ENCODE results near the gene SMTN. TPM values are rescaled to one million over a fixed set of nuclear protein-coding genes. Genes with fewer than 3 reads are reported as not detected.
"Not testable (repeated sequence)": the region's sequence is repeated elsewhere in the genome, so short reads cannot be mapped to it uniquely, and the experiment has no call there.

SMTN gene
- total RNA-seq, 1 donor from 2014 or later = 17.9 TPM

DNA sequence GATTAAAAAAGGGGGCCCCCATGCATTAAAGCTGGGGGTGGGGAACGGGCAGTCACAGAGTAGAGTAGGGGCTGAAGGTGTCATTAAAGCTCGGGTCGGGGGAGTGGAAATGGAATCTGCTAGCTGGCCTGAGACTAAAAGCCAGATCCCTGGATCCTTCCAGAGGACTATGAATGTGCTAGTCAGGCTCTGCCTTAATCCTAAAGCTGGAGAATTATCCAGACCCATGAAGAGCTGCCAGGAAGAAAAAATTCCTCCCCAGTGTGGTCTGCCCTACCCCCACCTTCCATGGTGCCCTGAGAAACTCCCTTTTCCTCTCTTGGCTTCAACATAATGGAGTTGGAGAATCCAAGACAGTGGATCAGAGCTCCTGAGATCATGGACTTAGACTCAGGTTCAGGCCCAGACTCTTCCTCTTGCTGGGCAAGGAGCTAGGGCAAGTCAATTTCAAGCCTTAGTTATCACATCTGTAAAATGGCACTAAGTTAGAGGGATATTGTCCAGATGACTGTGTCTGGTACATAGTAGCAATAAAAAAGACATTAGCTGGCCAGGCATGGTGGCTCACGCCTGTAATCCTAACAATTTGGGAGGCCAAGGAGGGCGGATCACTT is 24.0 kb upstream of the SMTN start:
- intact Hi-C loops (cut with micrococcal nuclease) = no loop called here
- DNase-seq = no peak
- Mint-ChIP-seq H3K36me3 (ENCODE audit: low read depth) (no peaks in the 10 kb centered on the region), H3K4me1 (no peaks in the 10 kb centered on the region), H3K9me3 (no peaks in the 10 kb centered on the region), H3K27me3 (no peaks in the 10 kb centered on the region), H3K4me3 (no peak overlapping the region), H3K27ac (no peak overlapping the region)

DNA sequence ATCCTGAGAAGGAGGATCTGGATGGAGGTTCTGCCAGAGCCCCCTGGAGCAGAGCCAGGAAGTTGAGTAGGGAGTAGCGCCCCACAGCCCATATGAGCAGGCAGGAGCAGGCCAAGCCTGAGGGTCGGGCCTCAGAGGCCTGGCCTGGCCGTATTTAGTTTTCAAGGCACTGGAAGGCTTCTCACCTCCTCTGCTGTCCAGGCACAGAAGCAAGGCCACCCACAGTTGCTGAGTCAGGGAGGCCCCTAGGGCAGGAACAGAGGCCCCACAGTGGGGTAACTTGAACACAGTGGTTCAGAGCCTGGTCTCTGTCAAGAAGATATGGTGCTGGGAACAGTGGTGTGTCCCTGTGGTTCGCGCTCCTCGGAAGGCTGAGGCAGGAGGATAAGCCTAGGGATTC is 21.5 kb upstream of the SMTN start:
- H3K27ac Mint-ChIP-seq; H3K9me3 Mint-ChIP-seq; intact Hi-C loops (cut with micrococcal nuclease); H3K4me1 Mint-ChIP-seq; DNase-seq; H3K27me3 Mint-ChIP-seq; H3K4me3 Mint-ChIP-seq; H3K36me3 Mint-ChIP-seq (ENCODE audit: low read depth): not testable (repeated sequence)

DNA sequence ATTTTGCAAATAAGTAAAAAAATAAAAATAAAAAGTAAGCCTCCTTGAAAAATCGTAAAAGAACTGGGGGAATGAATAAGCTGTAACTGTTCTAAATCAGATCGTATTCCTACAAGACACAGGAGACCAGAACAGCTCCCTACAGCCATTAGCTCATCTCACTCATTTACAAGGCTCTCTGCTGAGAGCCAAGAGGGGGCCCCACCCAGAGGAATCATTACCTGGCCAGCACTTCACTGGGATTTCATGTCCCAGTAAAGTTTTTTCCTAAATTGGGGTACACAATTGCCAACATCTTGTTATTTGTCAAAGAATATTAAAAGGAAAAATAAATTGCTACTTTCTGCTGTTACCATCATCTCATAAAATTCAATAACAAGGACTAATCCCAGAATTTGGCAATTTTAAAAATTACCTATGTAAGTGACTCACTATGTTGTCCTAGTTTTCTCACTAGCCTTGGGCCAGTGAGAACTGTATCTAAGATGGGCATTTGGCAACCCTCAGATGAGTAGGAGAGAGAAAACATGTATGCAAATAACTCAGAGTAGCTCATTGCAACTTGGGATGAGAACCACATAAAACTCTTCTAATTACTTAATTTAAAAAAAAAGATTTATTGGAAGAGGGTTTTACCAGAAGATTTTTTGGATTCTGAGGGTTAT is 18.4 kb upstream of the SMTN start:
- no peaks in the 10 kb centered on the region for H3K9me3 Mint-ChIP-seq

DNA sequence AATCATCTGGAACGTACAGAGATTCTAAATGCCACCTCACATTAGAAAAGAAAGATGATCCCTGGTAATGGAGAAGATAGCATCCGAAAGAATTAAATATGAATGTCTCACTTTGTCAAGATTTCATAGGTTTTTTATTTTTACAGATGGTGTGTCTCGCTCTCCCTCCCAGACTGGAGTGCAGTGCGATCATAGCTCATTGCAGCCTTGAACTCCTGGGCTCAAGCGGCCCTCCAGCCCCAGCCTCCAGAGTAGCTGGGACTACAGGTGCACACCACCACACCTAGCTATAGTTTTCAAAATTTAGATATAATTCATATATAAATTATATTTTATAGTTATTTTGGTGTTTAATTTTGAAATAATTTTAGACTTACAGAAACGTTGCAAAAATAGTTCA is 16.7 kb upstream of the SMTN start:
- DNase-seq = no peak
- Mint-ChIP-seq H3K36me3 (ENCODE audit: low read depth) (no peaks in the 10 kb centered on the region), H3K27ac (no peak overlapping the region), H3K4me1 (no peaks in the 10 kb centered on the region), H3K27me3 (no peaks in the 10 kb centered on the region), H3K4me3 (no peak overlapping the region), H3K9me3 (no peaks in the 10 kb centered on the region)
- intact Hi-C loops (cut with micrococcal nuclease) = no loop called here

More for the DNA sequence above, 18.4 kb upstream of the SMTN start:
- no peak overlapping the region for H3K4me3 Mint-ChIP-seq
- intact Hi-C loops (cut with micrococcal nuclease) = no loop called here
- H3K27me3 Mint-ChIP-seq = no peaks in the 10 kb centered on the region
- no peak for DNase-seq
- H3K4me1 Mint-ChIP-seq = no peaks in the 10 kb centered on the region
- no peaks in the 10 kb centered on the region for H3K36me3 Mint-ChIP-seq (ENCODE audit: low read depth)
- no peak overlapping the region for H3K27ac Mint-ChIP-seq

DNA sequence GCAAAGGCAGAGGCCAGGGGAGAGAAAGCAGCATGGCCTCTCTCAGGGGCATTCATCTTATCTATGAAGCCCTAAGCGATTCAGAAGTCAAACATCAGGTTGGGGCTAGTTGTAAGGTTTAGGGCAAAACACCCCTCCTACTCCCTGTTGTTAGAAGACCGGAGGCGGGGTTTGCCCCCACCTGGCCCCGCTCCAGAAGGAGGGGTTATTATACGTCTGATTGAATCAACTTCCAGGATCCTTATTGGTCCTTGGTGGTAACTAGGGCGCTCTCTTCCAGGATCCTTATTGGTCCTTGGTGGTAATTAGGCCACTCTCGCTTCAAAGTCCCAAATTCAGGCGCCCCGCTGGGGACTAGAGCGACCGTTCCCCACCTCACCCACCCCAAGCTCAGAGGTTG is 12.1 kb upstream of the SMTN start:
- intact Hi-C loops (cut with micrococcal nuclease) = no loop called here
- Mint-ChIP-seq H3K9me3 (no peaks in the 10 kb centered on the region), H3K27me3 (no peaks in the 10 kb centered on the region), H3K4me3 (no peak overlapping the region), H3K27ac (no peak overlapping the region), H3K4me1 (no peaks in the 10 kb centered on the region), H3K36me3 (ENCODE audit: low read depth) (no peaks in the 10 kb centered on the region)
- DNase-seq = no peak

DNA sequence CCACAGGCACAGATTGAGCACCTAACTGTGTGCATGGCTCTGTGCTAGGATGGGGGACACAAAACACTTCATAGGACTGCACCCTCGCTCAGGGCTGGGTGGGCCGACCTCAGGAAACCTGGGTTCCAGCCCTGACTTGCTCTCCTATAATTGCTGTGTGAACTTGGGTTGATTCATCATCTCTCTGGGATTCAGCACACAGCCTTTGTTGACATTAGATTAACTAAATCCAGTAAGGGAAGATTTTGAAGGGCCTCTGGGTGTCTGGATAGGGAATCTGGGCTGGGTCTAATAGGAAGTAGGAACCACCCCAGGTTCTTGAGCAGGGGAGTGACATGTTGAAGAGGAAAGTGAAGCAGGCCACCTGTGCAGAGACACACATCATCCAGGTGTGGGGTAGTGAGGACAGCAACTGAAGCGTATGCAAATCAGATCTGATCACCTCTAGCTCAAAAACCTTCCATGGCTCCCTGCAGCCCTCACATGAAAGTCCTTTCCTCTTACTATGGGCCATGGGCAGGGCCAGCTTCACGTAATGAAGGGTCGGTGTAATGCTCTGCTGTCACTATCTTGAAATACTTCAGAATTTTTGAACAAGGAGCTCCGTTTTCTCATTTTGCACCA is 11.3 kb upstream of the SMTN start:
- H3K27me3 Mint-ChIP-seq; H3K9me3 Mint-ChIP-seq; intact Hi-C loops (cut with micrococcal nuclease); H3K4me1 Mint-ChIP-seq; H3K4me3 Mint-ChIP-seq; DNase-seq; H3K27ac Mint-ChIP-seq; H3K36me3 Mint-ChIP-seq (ENCODE audit: low read depth): not testable (repeated sequence)

DNA sequence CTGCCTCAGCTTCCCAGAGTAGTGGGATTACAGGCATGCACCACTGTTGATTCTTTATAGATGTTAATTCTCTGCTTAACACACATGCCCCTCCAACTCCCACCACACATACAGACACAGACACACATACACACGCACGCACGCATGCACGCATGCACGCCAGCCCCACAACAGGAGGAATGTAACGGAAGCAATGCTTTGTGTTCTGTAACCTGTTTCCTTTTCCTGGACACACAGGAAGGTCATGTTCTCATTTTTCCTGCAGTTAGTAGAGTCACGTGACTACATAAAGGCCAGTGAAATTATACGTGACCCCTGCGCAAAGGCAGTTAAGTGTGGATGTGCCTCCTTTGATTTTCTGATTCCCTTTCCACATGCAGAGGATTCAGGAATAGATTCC is 8.0 kb upstream of the SMTN start:
- H3K27me3 Mint-ChIP-seq; H3K36me3 Mint-ChIP-seq (ENCODE audit: low read depth); DNase-seq; H3K9me3 Mint-ChIP-seq; H3K4me1 Mint-ChIP-seq; H3K27ac Mint-ChIP-seq; intact Hi-C loops (cut with micrococcal nuclease); H3K4me3 Mint-ChIP-seq: not testable (repeated sequence)

DNA sequence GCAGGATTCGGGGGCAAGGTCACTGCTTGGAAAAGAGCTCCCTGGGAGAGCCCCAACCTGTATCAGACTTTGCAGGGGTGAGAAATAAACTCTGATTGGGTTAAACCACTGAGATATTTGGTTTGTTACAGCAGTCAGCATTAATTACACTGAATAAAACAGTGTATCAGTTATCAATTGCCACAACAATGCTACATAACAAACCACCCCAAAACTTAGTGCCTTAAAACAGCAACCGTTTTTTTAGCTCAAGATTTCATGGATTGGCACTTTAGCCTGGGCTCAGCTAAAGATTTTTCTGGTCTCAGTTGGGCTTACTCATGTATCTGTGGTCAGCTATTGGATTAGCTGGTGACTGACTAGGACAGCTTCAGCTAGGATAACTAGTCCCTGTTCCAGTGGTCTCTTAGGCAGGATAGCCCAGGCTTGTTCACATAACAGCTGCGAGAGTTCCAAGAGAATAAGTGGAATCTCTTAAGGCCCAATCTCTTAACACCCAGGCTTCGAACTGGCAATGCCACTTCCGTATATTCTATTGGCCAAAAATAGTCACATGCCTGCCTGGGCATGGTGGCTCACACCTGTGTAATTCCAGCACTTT is 7.5 kb upstream of the SMTN start:
- H3K36me3 Mint-ChIP-seq (ENCODE audit: low read depth); H3K27ac Mint-ChIP-seq; H3K4me1 Mint-ChIP-seq; intact Hi-C loops (cut with micrococcal nuclease); H3K9me3 Mint-ChIP-seq; DNase-seq; H3K27me3 Mint-ChIP-seq; H3K4me3 Mint-ChIP-seq: not testable (repeated sequence)

DNA sequence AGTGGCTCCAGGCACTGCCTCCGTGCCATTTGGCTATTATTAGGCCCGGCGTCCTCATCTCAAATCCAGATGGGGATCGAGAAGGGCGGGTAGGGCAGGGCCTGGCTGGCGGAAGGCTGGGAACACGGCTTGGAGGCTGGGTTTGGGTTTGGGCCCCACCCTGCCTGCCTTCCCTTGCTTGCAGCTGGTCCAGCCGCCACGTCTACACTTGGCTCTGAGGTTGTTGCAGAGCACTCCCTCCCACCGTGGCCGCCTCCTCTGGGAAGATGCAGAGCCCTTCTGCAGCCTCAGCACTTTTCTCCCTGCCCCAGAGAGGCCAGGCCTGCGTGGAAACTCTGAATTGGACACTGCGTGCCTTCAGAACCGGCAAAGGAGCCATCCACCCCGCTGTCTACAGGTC is 5.2 kb upstream of the SMTN start:
- no peaks in the 10 kb centered on the region for H3K36me3 Mint-ChIP-seq (ENCODE audit: low read depth)
- H3K4me3 Mint-ChIP-seq = no peak overlapping the region
- no peaks in the 10 kb centered on the region for H3K27me3 Mint-ChIP-seq
- intact Hi-C loops (cut with micrococcal nuclease) = no loop called here
- peaks cover 4% of the 10 kb centered on the region for H3K4me1 Mint-ChIP-seq
- no peak overlapping the region for H3K27ac Mint-ChIP-seq
- no peak for DNase-seq
- H3K9me3 Mint-ChIP-seq = no peaks in the 10 kb centered on the region

DNA sequence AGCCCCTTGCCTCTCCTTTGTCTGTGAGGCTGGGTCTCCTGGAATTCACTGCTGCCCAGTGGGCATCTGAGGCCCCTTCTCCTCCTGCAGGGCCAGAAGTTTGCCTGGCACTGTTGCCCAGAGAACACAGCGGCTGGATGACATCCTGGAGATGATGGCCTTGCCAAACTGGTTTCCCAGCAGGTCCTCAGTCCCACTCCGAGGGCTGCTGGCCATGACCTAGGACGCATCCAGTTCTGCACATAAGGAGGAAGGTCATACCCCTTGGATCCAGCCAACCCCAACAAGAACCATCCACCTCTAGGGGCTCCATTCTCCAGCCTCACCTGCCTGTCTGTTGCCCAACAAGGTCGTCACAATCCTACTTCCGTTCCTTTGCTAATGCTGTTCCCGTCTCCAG is 3.4 kb upstream of the SMTN start:
- H3K4me1 Mint-ChIP-seq = peaks cover 17% of the 10 kb centered on the region
- DNase-seq = no peak
- no peaks in the 10 kb centered on the region for H3K36me3 Mint-ChIP-seq (ENCODE audit: low read depth)
- intact Hi-C loops (cut with micrococcal nuclease) = no loop called here
- H3K4me3 Mint-ChIP-seq = no peak overlapping the region
- H3K27ac Mint-ChIP-seq = no peak overlapping the region
- no peaks in the 10 kb centered on the region for H3K9me3 Mint-ChIP-seq
- H3K27me3 Mint-ChIP-seq = no peaks in the 10 kb centered on the region

DNA sequence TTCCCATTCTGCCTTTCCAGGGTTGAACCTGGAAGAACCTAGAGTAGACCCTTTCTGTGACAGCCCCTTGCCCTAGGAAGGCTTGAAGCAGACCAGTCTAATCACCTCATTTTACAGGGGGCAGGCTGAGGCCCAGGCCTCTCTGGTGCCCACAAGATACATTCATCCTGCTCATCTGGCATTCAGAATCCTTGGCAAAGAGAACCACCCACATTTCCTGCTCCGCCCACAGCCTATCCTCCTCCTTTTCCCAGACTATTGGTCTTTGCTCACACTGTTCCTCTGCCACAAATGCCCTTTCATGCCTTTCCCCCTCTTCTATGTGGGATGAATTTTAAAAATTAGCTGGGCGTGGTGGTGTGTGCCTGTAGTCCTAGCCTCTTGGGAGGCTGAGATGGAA is 2.7 kb upstream of the SMTN start:
- H3K4me3 Mint-ChIP-seq; H3K27ac Mint-ChIP-seq; intact Hi-C loops (cut with micrococcal nuclease); H3K36me3 Mint-ChIP-seq (ENCODE audit: low read depth); H3K27me3 Mint-ChIP-seq; H3K9me3 Mint-ChIP-seq; DNase-seq: not testable (repeated sequence)
- H3K4me1 Mint-ChIP-seq = peaks cover 23% of the 10 kb centered on the region

DNA sequence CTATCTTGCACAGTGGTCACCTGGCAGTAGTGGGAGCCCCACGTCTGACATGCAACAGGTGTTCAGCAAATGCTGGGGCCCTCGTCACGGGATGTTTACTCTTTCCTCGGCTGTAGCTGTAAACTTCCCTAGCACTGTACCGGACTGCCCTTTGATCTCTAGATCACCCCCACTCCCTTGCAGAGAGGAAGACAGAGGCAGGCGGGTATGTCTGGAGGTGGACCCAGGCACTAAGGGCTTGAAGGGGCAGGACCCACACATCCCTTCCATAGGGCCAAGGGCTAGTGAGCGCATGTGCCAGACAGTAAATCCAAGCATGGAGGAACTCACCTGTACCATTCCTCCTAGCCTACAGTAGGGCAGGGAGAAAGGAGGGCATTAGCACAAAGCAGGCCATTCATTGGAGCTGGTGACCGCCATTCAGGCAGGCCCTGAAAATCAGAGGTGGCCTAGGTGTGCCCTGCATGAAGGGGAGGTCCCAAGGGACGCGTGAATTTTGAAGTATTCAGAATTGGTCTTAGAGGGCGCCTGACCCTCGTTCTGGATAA is 1.9 kb upstream of the SMTN start:
- Mint-ChIP-seq H3K27ac (no peak overlapping the region), H3K4me1 (peaks cover 30% of the 10 kb centered on the region), H3K27me3 (no peaks in the 10 kb centered on the region), H3K36me3 (ENCODE audit: low read depth) (no peaks in the 10 kb centered on the region), H3K9me3 (no peaks in the 10 kb centered on the region), H3K4me3 (no peak overlapping the region)
- DNase-seq = no peak
- intact Hi-C loops (cut with micrococcal nuclease) = no loop called here

DNA sequence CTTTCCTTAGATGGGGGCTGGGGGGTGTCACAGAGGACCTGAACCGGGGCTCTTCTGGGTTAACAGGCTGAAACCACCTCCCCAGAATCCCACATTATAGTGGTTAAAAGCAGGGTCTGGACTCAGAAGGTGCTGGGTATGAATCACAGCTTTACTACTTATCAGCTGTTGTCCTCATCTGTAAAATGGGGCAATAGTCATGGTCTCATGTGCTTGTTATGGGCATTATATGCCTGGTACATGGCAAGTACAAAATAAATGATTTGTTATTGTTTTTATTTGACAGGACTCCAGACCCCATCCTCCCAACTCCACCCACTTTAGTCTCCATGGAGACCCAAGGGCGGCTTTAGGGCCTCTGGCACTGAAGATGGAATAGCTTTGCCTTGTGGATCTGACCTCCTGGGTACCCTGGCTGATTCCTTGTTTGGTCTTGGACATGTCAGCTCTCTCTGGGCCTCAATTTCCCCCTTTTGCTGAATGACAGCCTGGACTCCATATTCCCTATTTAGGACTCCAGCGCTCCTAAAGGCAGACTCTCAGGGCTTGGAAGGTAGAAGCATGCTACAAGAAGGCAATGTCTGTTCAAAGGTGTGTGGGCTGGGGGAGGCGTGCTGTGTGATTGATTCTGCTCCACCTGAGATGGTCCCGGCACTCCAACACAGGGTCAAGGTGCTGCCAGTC is 812 bp upstream of the SMTN start:
- Mint-ChIP-seq H3K9me3 (no peaks in the 10 kb centered on the region), H3K36me3 (ENCODE audit: low read depth) (no peaks in the 10 kb centered on the region), H3K4me3 (peak overlapping the region; percentile 91), H3K27ac (peak overlapping the region; percentile 78), H3K27me3 (no peaks in the 10 kb centered on the region), H3K4me1 (peaks cover 34% of the 10 kb centered on the region)
- no peak for DNase-seq
- intact Hi-C loops (cut with micrococcal nuclease) = loop anchor here (5.0 to 10.0 kb wide), 4 partner anchors 212 to 672 kb away; partner anchors contain the start of genes DEPDC5, PATZ1, PIK3IP1 and PRR14L

All from activated CD4-positive, alpha-beta T cell treated with anti-CD3 and anti-CD28 coated beads, Interleukin-2, amount 10 ng/mL, durations not matched to agents 24 days and 14 days (primary cell).